ENCODE data around the gene GSG1L. TPM values are rescaled to one million over a fixed set of nuclear protein-coding genes. Genes with fewer than 3 reads are reported as not detected.
A peak's percentile ranks its signal among the peaks of the same experiment; 100 is the strongest.

Gene GSG1L
- total RNA-seq, 3 donors from 2014 or later = not detected

- Histone ChIP-seq H3K4me3 (no peak overlapping the region), H3K9me3 (peaks cover 17 to 21% of the 10 kb centered on the region in 2 donors), H3K4me1 (no peaks in the 10 kb centered on the region), H3K27me3 (no peaks in the 10 kb centered on the region), H3K36me3 (no peaks in the 10 kb centered on the region), H3K27ac (no peak overlapping the region)
- intact Hi-C loops (cut with DNase I; ENCODE audit: low total_unique reads) = no loop called here
- TF ChIP-seq, protein P1, sequence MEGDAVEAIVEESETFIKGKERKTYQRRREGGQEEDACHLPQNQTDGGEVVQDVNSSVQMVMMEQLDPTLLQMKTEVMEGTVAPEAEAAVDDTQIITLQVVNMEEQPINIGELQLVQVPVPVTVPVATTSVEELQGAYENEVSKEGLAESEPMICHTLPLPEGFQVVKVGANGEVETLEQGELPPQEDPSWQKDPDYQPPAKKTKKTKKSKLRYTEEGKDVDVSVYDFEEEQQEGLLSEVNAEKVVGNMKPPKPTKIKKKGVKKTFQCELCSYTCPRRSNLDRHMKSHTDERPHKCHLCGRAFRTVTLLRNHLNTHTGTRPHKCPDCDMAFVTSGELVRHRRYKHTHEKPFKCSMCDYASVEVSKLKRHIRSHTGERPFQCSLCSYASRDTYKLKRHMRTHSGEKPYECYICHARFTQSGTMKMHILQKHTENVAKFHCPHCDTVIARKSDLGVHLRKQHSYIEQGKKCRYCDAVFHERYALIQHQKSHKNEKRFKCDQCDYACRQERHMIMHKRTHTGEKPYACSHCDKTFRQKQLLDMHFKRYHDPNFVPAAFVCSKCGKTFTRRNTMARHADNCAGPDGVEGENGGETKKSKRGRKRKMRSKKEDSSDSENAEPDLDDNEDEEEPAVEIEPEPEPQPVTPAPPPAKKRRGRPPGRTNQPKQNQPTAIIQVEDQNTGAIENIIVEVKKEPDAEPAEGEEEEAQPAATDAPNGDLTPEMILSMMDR (IDR thresholded peaks at IDR 0.05) = no peak
- TF ChIP-seq POLR2A (IDR thresholded peaks at IDR 0.05) (no peak), POLR2AphosphoS5 (IDR thresholded peaks at IDR 0.05) (no peak)
- DNase-seq (ENCODE audit: low spot score in 2 of 2) = no peak
These were observed 203.4 kb downstream of the GSG1L start for GRCh38 chr16:27860091-27860490.

DNA sequence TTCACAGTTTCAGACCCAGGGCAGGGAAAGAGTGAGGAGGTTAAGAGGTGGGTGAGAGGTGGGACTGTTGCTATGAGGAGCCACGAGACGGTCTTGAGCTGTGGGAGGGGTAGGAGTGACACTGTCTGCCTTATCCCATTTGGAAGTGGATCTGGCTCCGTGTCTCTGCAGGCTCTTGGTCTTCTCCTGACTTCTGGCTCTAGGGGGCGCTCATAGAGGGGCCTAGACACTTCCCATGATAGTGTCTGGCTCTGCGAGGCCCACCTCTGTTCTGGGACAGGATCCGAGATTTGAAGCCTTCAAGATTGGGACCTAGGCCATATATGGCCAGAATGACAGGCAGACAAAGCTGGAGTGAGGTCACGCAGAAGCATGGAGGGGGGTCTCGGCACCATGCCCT, 204.5 kb downstream of the GSG1L start:
- no peak overlapping the region for H3K27ac ChIP-seq
- TF ChIP-seq, protein P1 (IDR thresholded peaks at IDR 0.05) = no peak
- TF ChIP-seq POLR2AphosphoS5 (IDR thresholded peaks at IDR 0.05) = no peak
- TF ChIP-seq POLR2A (IDR thresholded peaks at IDR 0.05) = no peak
- no peak overlapping the region for H3K4me3 ChIP-seq
- DNase-seq (ENCODE audit: low spot score in 2 of 2) = peak in 1 of 2 donors; percentile 2
- H3K9me3 ChIP-seq = peaks cover 10 to 14% of the 10 kb centered on the region in 2 donors
- H3K36me3 ChIP-seq = no peaks in the 10 kb centered on the region
- intact Hi-C loops (cut with DNase I; ENCODE audit: low total_unique reads) = no loop called here
- no peaks in the 10 kb centered on the region for H3K27me3 ChIP-seq
- no peaks in the 10 kb centered on the region for H3K4me1 ChIP-seq

- intact Hi-C loops (cut with DNase I; ENCODE audit: low total_unique reads) = no loop called here
- TF ChIP-seq, protein P1 (IDR thresholded peaks at IDR 0.05) = no peak
- TF ChIP-seq POLR2A (IDR thresholded peaks at IDR 0.05) (no peak), POLR2AphosphoS5 (IDR thresholded peaks at IDR 0.05) (no peak)
- H3K27me3 ChIP-seq = peaks cover 0 to 6% of the 10 kb centered on the region in 2 donors
- H3K36me3 ChIP-seq = no peaks in the 10 kb centered on the region
- H3K27ac ChIP-seq = no peak overlapping the region
- H3K4me3 ChIP-seq = no peak overlapping the region
- DNase-seq (ENCODE audit: low spot score in 2 of 2) = peak in 1 of 2 donors; percentile 31
- no peaks in the 10 kb centered on the region for H3K4me1 ChIP-seq
- H3K9me3 ChIP-seq = no peaks in the 10 kb centered on the region
These were observed 209.9 kb downstream of the GSG1L start for GRCh38 chr16:27853651-27854050.

DNA sequence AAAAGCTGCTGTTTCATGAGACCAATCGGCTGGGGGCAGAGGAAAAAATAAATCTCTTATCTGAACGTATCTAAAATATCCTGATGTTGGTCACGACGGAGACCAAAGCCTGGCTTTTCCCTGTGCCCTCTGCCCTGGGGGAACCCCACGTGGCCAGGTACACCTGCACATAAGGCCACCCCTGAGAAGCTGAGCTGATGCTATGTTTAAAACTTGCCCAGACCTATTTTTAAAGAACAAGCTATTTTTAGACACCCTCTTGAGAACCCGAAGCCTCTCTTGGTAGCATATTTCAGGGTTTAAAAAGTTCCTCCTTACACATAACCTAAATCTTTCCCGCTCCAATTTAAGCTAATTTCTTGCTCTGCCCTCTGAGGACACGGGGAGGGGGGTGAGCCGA, 210.4 kb downstream of the GSG1L start:
- no peak overlapping the region for H3K27ac ChIP-seq
- peak in 1 of 2 donors; percentile 20 for DNase-seq (ENCODE audit: low spot score in 2 of 2)

DNA sequence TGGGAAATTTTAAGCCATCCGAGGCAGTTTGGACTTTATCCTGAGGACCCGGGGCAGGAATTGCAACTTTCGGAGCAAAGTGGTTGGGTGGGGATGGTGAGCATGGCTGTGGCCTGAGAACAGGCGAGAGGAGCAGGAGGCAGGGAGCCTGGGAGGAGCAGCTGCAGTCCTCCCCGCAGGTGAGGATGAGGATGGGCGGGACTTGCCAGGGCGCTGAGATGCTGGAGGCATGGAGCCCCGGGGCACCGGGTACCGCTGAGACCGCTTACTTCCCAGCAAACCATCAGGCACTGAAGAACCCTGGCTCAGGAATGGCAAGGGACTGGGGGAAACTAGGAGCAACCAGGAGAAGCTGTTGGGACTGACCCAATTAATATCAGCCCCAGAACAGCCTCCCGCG, 210.8 kb downstream of the GSG1L start:
- Histone ChIP-seq H3K27ac (no peak overlapping the region), H3K9me3 (no peaks in the 10 kb centered on the region), H3K27me3 (peaks cover 0 to 6% of the 10 kb centered on the region in 2 donors), H3K36me3 (no peaks in the 10 kb centered on the region), H3K4me3 (no peak overlapping the region), H3K4me1 (no peaks in the 10 kb centered on the region)
- TF ChIP-seq POLR2AphosphoS5 (IDR thresholded peaks at IDR 0.05) = no peak
- TF ChIP-seq, protein P1 (IDR thresholded peaks at IDR 0.05) = no peak
- no peak for TF ChIP-seq POLR2A (IDR thresholded peaks at IDR 0.05)
- DNase-seq (ENCODE audit: low spot score in 2 of 2) = peak in 1 of 2 donors; percentile 48
- intact Hi-C loops (cut with DNase I; ENCODE audit: low total_unique reads) = no loop called here

More for the DNA sequence above, 210.4 kb downstream of the GSG1L start:
- Histone ChIP-seq H3K4me3 (no peak overlapping the region), H3K27me3 (peaks cover 0 to 6% of the 10 kb centered on the region in 2 donors), H3K9me3 (no peaks in the 10 kb centered on the region), H3K4me1 (no peaks in the 10 kb centered on the region), H3K36me3 (no peaks in the 10 kb centered on the region)
- intact Hi-C loops (cut with DNase I; ENCODE audit: low total_unique reads) = no loop called here
- TF ChIP-seq POLR2A (IDR thresholded peaks at IDR 0.05) = no peak
- TF ChIP-seq, protein P1 (IDR thresholded peaks at IDR 0.05) = no peak
- TF ChIP-seq POLR2AphosphoS5 (IDR thresholded peaks at IDR 0.05) = no peak
